Trophoblast cell (in vitro differentiated cells and primary cell): ENCODE data around the gene FLT1.
A peak's percentile ranks its signal among the peaks of the same experiment; 100 is the strongest.

Experiments used
- DNase-seq, 2 donors: peaks; one replicate each; pipeline ENCODE4 v3.0.0-alpha.2; 2016
- H2AFZ ChIP-seq: 2 replicates; pipeline ENCODE4 v1.6.1; 2013; ENCODE audit warnings: low read length, moderate library complexity, mild to moderate bottlenecking; ENCODE audit not compliant: insufficient read depth, poor library complexity
- H2AK5ac ChIP-seq: 2 replicates; pipeline ENCODE4 v1.6.1; 2013; ENCODE audit warnings: mild to moderate bottlenecking, low read length
- H2BK120ac ChIP-seq: 2 replicates; pipeline ENCODE4 v1.6.1; 2013; ENCODE audit warnings: low read length, mild to moderate bottlenecking, moderate library complexity; ENCODE audit not compliant: insufficient read depth, poor library complexity
- H2BK12ac ChIP-seq: 2 replicates; pipeline ENCODE4 v1.6.1; 2013; ENCODE audit warnings: mild to moderate bottlenecking, low read length, moderate library complexity
- H2BK5ac ChIP-seq: 2 replicates; pipeline ENCODE4 v1.6.1; 2013; ENCODE audit warnings: low read length, low read depth, moderate library complexity, mild to moderate bottlenecking; ENCODE audit not compliant: poor library complexity
- H3K14ac ChIP-seq: 2 replicates; pipeline ENCODE4 v1.6.1; 2013; ENCODE audit warnings: mild to moderate bottlenecking, low read length
- H3K18ac ChIP-seq: 2 replicates; pipeline ENCODE4 v1.6.1; 2013; ENCODE audit warnings: mild to moderate bottlenecking, low read length
- H3K23ac ChIP-seq: 2 replicates; pipeline ENCODE4 v1.6.1; 2013; ENCODE audit warnings: low read length
- H3K27ac ChIP-seq: 2 replicates; pipeline ENCODE4 v1.5.1; 2013; ENCODE audit warnings: low read depth, mild to moderate bottlenecking, inconsistent platforms, low read length, moderate library complexity
- H3K27me3 ChIP-seq: 2 replicates; pipeline ENCODE4 v1.6.1; 2013; ENCODE audit warnings: inconsistent platforms, mild to moderate bottlenecking, low read length, moderate library complexity; ENCODE audit not compliant: insufficient read depth
- H3K36me3 ChIP-seq, 2 experiments: 1 replicate in 1 of 2; 2 replicates in 1 of 2; pipeline ENCODE4 v1.6.1; 2013; ENCODE audit warnings: low read length in 2 of 2, mild to moderate bottlenecking in 2 of 2, moderate library complexity in 1 of 2; ENCODE audit not compliant: insufficient read depth in 2 of 2, control insufficient read depth in 1 of 2
- H3K4ac ChIP-seq: 2 replicates; pipeline ENCODE4 v1.6.1; 2013; ENCODE audit warnings: low read depth, mild to moderate bottlenecking, low read length, moderate library complexity
- H3K4me1 ChIP-seq, 2 experiments: 1 replicate in 1 of 2; 2 replicates in 1 of 2; pipeline ENCODE4 v1.6.1; 2013; ENCODE audit warnings: low read length in 2 of 2, mild to moderate bottlenecking in 2 of 2, moderate library complexity in 1 of 2; ENCODE audit not compliant: insufficient read depth in 2 of 2, control insufficient read depth in 1 of 2
- H3K4me2 ChIP-seq: 2 replicates; pipeline ENCODE4 v1.6.1; 2013; ENCODE audit warnings: inconsistent platforms, mild to moderate bottlenecking, low read length, moderate library complexity
- H3K4me3 ChIP-seq: 2 replicates; pipeline ENCODE4 v1.5.1; 2013; ENCODE audit warnings: mild to moderate bottlenecking, low read depth, low read length, inconsistent platforms
- H3K79me1 ChIP-seq: one replicate; pipeline ENCODE4 v1.6.1; 2013; ENCODE audit warnings: low read length
- H3K79me2 ChIP-seq: 2 replicates; pipeline ENCODE4 v1.6.1; 2013; ENCODE audit warnings: low read length, mild to moderate bottlenecking; ENCODE audit not compliant: control insufficient read depth, insufficient read depth, poor library complexity
- H3K9ac ChIP-seq: 2 replicates; pipeline ENCODE4 v1.6.1; 2013; ENCODE audit warnings: mild to moderate bottlenecking, low read length
- H3K9me3 ChIP-seq: 2 replicates; pipeline ENCODE4 v1.6.1; 2013; ENCODE audit warnings: low read depth, mild to moderate bottlenecking, control low read depth, inconsistent platforms, low read length; ENCODE audit not compliant: insufficient read depth
- H4K12ac ChIP-seq: 2 replicates; pipeline ENCODE4 v1.6.1; 2013; ENCODE audit warnings: low read depth, mild to moderate bottlenecking, low read length, moderate library complexity
- H4K8ac ChIP-seq: 2 replicates; pipeline ENCODE4 v1.6.1; 2013; ENCODE audit warnings: low read depth, mild to moderate bottlenecking, low read length, moderate library complexity
- H4K91ac ChIP-seq: one replicate; pipeline ENCODE4 v1.6.1; 2013; ENCODE audit warnings: low read depth, mild to moderate bottlenecking, low read length, moderate library complexity
- WGBS: extraction: QIAGEN DNeasy Blood & Tissue Kit; methylation state at CpG from one replicate; pipeline ENCODE4 v1.1.7; 2013; ENCODE audit warnings: missing lambda C conversion rate; ENCODE audit not compliant: insufficient read length, insufficient coverage; ENCODE audit errors: extremely low coverage; 5-methylcytosine and 5-hydroxymethylcytosine counted together

The FLT1 gene

GRCh38 chr13:28528848-28529247, 33.9 kb upstream of the FLT1 start:
- H4K12ac ChIP-seq = no peak overlapping the region
- no peak overlapping the region for H4K8ac ChIP-seq
- H3K4me1 ChIP-seq = peaks cover 0 to 13% of the 10 kb centered on the region in 2 experiments
- H3K4ac ChIP-seq = no peak overlapping the region
- H3K27ac ChIP-seq = no peak overlapping the region
- no peak overlapping the region for H3K9ac ChIP-seq
- no CpG with 5 or more reads among the region's 3 CpGs for WGBS
- peak in 1 of 2 donors; percentile 41 for DNase-seq
- H3K79me1 ChIP-seq = peaks cover 2% of the 10 kb centered on the region
- no peak overlapping the region for H3K23ac ChIP-seq
- no peak overlapping the region for H4K91ac ChIP-seq
- H3K36me3 ChIP-seq = no peaks in the 10 kb centered on the region
- H2BK12ac ChIP-seq = no peak overlapping the region
- H3K27me3 ChIP-seq = peaks cover 32% of the 10 kb centered on the region
- no peaks in the 10 kb centered on the region for H3K79me2 ChIP-seq
- H2AK5ac ChIP-seq = no peak overlapping the region
- H3K4me3 ChIP-seq = no peak overlapping the region
- no peak overlapping the region for H2AFZ ChIP-seq
- H3K9me3 ChIP-seq = peaks cover 3% of the 10 kb centered on the region
- H3K18ac ChIP-seq = no peak overlapping the region
- no peak overlapping the region for H3K14ac ChIP-seq
- no peak overlapping the region for H2BK120ac ChIP-seq
- H2BK5ac ChIP-seq = no peak overlapping the region
- no peak overlapping the region for H3K4me2 ChIP-seq

- Histone ChIP-seq H3K9me3 (peaks cover 3% of the 10 kb centered on the region), H4K91ac (no peak overlapping the region), H2BK120ac (no peak overlapping the region), H2AFZ (no peak overlapping the region), H3K79me2 (no peaks in the 10 kb centered on the region), H3K9ac (no peak overlapping the region), H2BK5ac (no peak overlapping the region), H3K4me2 (no peak overlapping the region), H3K18ac (no peak overlapping the region), H3K23ac (no peak overlapping the region), H3K79me1 (peaks cover 2% of the 10 kb centered on the region), H2AK5ac (no peak overlapping the region), H4K12ac (no peak overlapping the region), H3K14ac (no peak overlapping the region), H3K4me1 (peaks cover 0 to 13% of the 10 kb centered on the region in 2 experiments), H3K27ac (no peak overlapping the region), H3K36me3 (no peaks in the 10 kb centered on the region), H3K4ac (no peak overlapping the region), H3K4me3 (no peak overlapping the region), H3K27me3 (peaks cover 29% of the 10 kb centered on the region), H2BK12ac (no peak overlapping the region), H4K8ac (no peak overlapping the region)
- DNase-seq = no peak
- no CpG with 5 or more reads among the region's 3 CpGs for WGBS
Observed at GRCh38 chr13:28528388-28528787, 33.5 kb upstream of the FLT1 start.

GRCh38 chr13:28527629-28528028, 32.7 kb upstream of the FLT1 start:
- Histone ChIP-seq H2BK12ac (no peak overlapping the region), H3K79me1 (peaks cover 2% of the 10 kb centered on the region), H2BK120ac (no peak overlapping the region), H3K27ac (no peak overlapping the region), H2AFZ (no peak overlapping the region), H3K4ac (no peak overlapping the region), H3K14ac (no peak overlapping the region), H3K9ac (no peak overlapping the region), H3K27me3 (peaks cover 22% of the 10 kb centered on the region), H2BK5ac (no peak overlapping the region), H3K4me2 (no peak overlapping the region), H4K8ac (no peak overlapping the region), H3K23ac (no peak overlapping the region), H3K4me1 (peaks cover 0 to 12% of the 10 kb centered on the region in 2 experiments), H3K4me3 (no peak overlapping the region), H4K91ac (no peak overlapping the region), H4K12ac (no peak overlapping the region), H3K36me3 (no peaks in the 10 kb centered on the region), H2AK5ac (no peak overlapping the region), H3K9me3 (peaks cover 3% of the 10 kb centered on the region), H3K79me2 (no peaks in the 10 kb centered on the region), H3K18ac (no peak overlapping the region)
- WGBS = no CpG with 5 or more reads among the region's 13 CpGs
- DNase-seq = no peak

- Histone ChIP-seq H3K27me3 (peaks cover 15% of the 10 kb centered on the region), H3K23ac (no peak overlapping the region), H3K4me3 (no peak overlapping the region), H3K18ac (no peak overlapping the region), H4K12ac (no peak overlapping the region), H3K4me1 (peaks cover 0 to 10% of the 10 kb centered on the region in 2 experiments), H3K4ac (no peak overlapping the region), H3K79me1 (peaks cover 2% of the 10 kb centered on the region), H3K79me2 (no peaks in the 10 kb centered on the region), H3K36me3 (no peaks in the 10 kb centered on the region), H2BK120ac (no peak overlapping the region), H2BK12ac (no peak overlapping the region), H3K4me2 (no peak overlapping the region), H3K27ac (no peak overlapping the region), H2AFZ (no peak overlapping the region), H4K8ac (no peak overlapping the region), H3K9ac (no peak overlapping the region), H4K91ac (no peak overlapping the region), H3K9me3 (peaks cover 3% of the 10 kb centered on the region), H3K14ac (no peak overlapping the region), H2AK5ac (no peak overlapping the region), H2BK5ac (no peak overlapping the region)
- peak; percentile 73 to 86 for DNase-seq
- no CpG with 5 or more reads among the region's 10 CpGs for WGBS
Observed at GRCh38 chr13:28526876-28527275, 31.9 kb upstream of the FLT1 start.
